Common myeloid progenitor, CD34-positive (primary cell): Measurements from ENCODE around the gene ZDHHC16.

Experiments used
- CTCF ChIA-PET: fragments of 350-600 bp; sonication (Branson Sonifier 250); formaldehyde crosslinking; loops from one replicate; lab custom pipeline; 2021; ENCODE audit warnings: antibody characterized with exemption; lab: Charles Lee
- POLR2A ChIA-PET: fragments of 350-600 bp; sonication (Branson Sonifier 250); formaldehyde crosslinking; loops from one replicate; lab custom pipeline; 2021; ENCODE audit warnings: antibody characterized with exemption; lab: Charles Lee
- DNase-seq, 3 donors: peaks; one replicate each; pipeline versions ENCODE4 v3.0.0 to v3.0.0-alpha.2; 2013
- H3K27ac ChIP-seq, 2 experiments: 1 replicate in 1 of 2; 2 replicates in 1 of 2; pipeline ENCODE4 v1.7.0; 2013; ENCODE audit warnings: inconsistent platforms in 2 of 2, low read length in 2 of 2, mild to moderate bottlenecking in 2 of 2, low read depth in 1 of 2, moderate library complexity in 1 of 2; ENCODE audit not compliant: severe bottlenecking in 2 of 2, insufficient read depth in 1 of 2, poor library complexity in 1 of 2
- H3K27me3 ChIP-seq, 5 experiments: replicated peaks in 2 of 5; 1 replicate in 3 of 5; 2 replicates in 2 of 5; pipeline versions ENCODE4 v1.6.1 to v1.7.0; 2013; ENCODE audit warnings: low read length in 4 of 5, mild to moderate bottlenecking in 2 of 5, moderate library complexity in 2 of 5, inconsistent platforms in 1 of 5; ENCODE audit not compliant: insufficient read depth in 5 of 5, control insufficient read depth in 4 of 5
- H3K36me3 ChIP-seq, 4 experiments: 1 replicate in 2 of 4; 2 replicates in 2 of 4; pipeline versions ENCODE4 v1.6.1 to v1.7.0; 2013; ENCODE audit warnings: low read length in 3 of 4, control low read depth in 1 of 4, mild to moderate bottlenecking in 1 of 4; ENCODE audit not compliant: control insufficient read depth in 4 of 4, insufficient read depth in 4 of 4
- H3K4me1 ChIP-seq, 4 experiments: 1 replicate in 3 of 4; 2 replicates in 1 of 4; pipeline versions ENCODE4 v1.6.1 to v1.7.1; 2013; ENCODE audit warnings: low read length in 3 of 4, mild to moderate bottlenecking in 3 of 4, control low read depth in 1 of 4, inconsistent platforms in 1 of 4, moderate library complexity in 1 of 4; ENCODE audit not compliant: control insufficient read depth in 4 of 4, insufficient read depth in 4 of 4; ENCODE audit errors: control extremely low read depth in 1 of 4
- H3K4me3 ChIP-seq, 7 experiments: 1 replicate in 4 of 7; 2 replicates in 3 of 7; pipeline versions ENCODE4 v1.5.1 to v1.7.0; 2013; ENCODE audit warnings: mild to moderate bottlenecking in 7 of 7, low read length in 6 of 7, moderate library complexity in 6 of 7, inconsistent platforms in 2 of 7, low read depth in 2 of 7, control low read depth in 1 of 7; ENCODE audit not compliant: insufficient read depth in 4 of 7, control insufficient read depth in 1 of 7; ENCODE audit errors: extremely low read depth in 1 of 7
- H3K9me3 ChIP-seq, 5 experiments: 1 replicate in 4 of 5; 2 replicates in 1 of 5; pipeline versions ENCODE4 v1.6.1 to v1.7.1; 2013; ENCODE audit warnings: low read length in 4 of 5, mild to moderate bottlenecking in 2 of 5, inconsistent platforms in 1 of 5, low read depth in 1 of 5, moderate library complexity in 1 of 5; ENCODE audit not compliant: control insufficient read depth in 4 of 5, insufficient read depth in 2 of 5; ENCODE audit errors: control extremely low read depth in 1 of 5
- WGBS: methylation state at CpG from one replicate; pipeline ENCODE4 v1.1.5; 2013; ENCODE audit not compliant: insufficient coverage; 5-methylcytosine and 5-hydroxymethylcytosine counted together

The ZDHHC16 gene

GRCh38 chr10:97502916-97503315 lies 56.9 kb downstream of the ZDHHC16 start:
- POLR2A ChIA-PET = no interaction called here

GRCh38 chr10:97503406-97503805 lies 57.4 kb downstream of the ZDHHC16 start:
- no CpG with 5 or more reads among the region's 3 CpGs for WGBS

More at GRCh38 chr10:97502916-97503315, 56.9 kb downstream of the ZDHHC16 start:
- WGBS = 100% methylated on average over 3 of the region's 6 CpGs
- H3K27ac ChIP-seq = no peak overlapping the region
- no peaks in the 10 kb centered on the region for H3K9me3 ChIP-seq
- CTCF ChIA-PET = interaction anchor here (1.5 kb wide), 1 partner anchor 11 kb away, joined by 5 read pairs; no protein-coding TSS in a partner anchor
- H3K4me3 ChIP-seq = no peak overlapping the region
- peaks cover 2 to 27% (median 15%) of the 10 kb centered on the region in 4 experiments for H3K4me1 ChIP-seq
- no peak for DNase-seq
- peaks cover 8 to 27% (median 14%) of the 10 kb centered on the region in 5 experiments for H3K27me3 ChIP-seq
- no peaks in the 10 kb centered on the region for H3K36me3 ChIP-seq

GRCh38 chr10:97505152-97505551 lies 59.2 kb downstream of the ZDHHC16 start:
- DNase-seq = no peak
- H3K27ac ChIP-seq = no peak overlapping the region
- H3K4me3 ChIP-seq = no peak overlapping the region
- peaks cover 0 to 15% (median 1%) of the 10 kb centered on the region in 4 experiments for H3K4me1 ChIP-seq
- ChIA-PET CTCF (interaction anchor here (0.7 kb wide), 1 partner anchor 10 kb away, joined by 3 read pairs; no protein-coding TSS in a partner anchor), POLR2A (no interaction called here)
- H3K9me3 ChIP-seq = no peaks in the 10 kb centered on the region
- H3K27me3 ChIP-seq = peaks cover 1 to 20% (median 9%) of the 10 kb centered on the region in 5 experiments
- no CpG with 5 or more reads among the region's 1 CpG for WGBS
- no peaks in the 10 kb centered on the region for H3K36me3 ChIP-seq

More at GRCh38 chr10:97503406-97503805, 57.4 kb downstream of the ZDHHC16 start:
- H3K27ac ChIP-seq = no peak overlapping the region
- peaks cover 2 to 27% (median 14%) of the 10 kb centered on the region in 4 experiments for H3K4me1 ChIP-seq
- no peak for DNase-seq
- ChIA-PET CTCF (no interaction called here), POLR2A (no interaction called here)
- no peak overlapping the region for H3K4me3 ChIP-seq
- no peaks in the 10 kb centered on the region for H3K9me3 ChIP-seq
- H3K27me3 ChIP-seq = peaks cover 8 to 27% (median 14%) of the 10 kb centered on the region in 5 experiments
- no peaks in the 10 kb centered on the region for H3K36me3 ChIP-seq

- no peaks in the 10 kb centered on the region for H3K36me3 ChIP-seq
- H3K27me3 ChIP-seq = peaks cover 0 to 9% (median 0%) of the 10 kb centered on the region in 5 experiments
- no peak overlapping the region for H3K4me3 ChIP-seq
- ChIA-PET POLR2A (no interaction called here), CTCF (no interaction called here)
- DNase-seq = peak in 1 of 3 donors; percentile 17
- no peak overlapping the region for H3K27ac ChIP-seq
- peaks cover 0 to 13% (median 0%) of the 10 kb centered on the region in 4 experiments for H3K4me1 ChIP-seq
- no peaks in the 10 kb centered on the region for H3K9me3 ChIP-seq
- WGBS = 100% methylated on average over 3 of the region's 3 CpGs
These were observed 60.4 kb downstream of the ZDHHC16 start for GRCh38 chr10:97506199-97506991.
